ENCODE results near the gene GDPD4. TPM values are rescaled to one million over a fixed set of nuclear protein-coding genes. Genes with fewer than 3 reads are reported as not detected.

Gene GDPD4
- total RNA-seq, 1 donor from 2014 or later, result not detected

DNA sequence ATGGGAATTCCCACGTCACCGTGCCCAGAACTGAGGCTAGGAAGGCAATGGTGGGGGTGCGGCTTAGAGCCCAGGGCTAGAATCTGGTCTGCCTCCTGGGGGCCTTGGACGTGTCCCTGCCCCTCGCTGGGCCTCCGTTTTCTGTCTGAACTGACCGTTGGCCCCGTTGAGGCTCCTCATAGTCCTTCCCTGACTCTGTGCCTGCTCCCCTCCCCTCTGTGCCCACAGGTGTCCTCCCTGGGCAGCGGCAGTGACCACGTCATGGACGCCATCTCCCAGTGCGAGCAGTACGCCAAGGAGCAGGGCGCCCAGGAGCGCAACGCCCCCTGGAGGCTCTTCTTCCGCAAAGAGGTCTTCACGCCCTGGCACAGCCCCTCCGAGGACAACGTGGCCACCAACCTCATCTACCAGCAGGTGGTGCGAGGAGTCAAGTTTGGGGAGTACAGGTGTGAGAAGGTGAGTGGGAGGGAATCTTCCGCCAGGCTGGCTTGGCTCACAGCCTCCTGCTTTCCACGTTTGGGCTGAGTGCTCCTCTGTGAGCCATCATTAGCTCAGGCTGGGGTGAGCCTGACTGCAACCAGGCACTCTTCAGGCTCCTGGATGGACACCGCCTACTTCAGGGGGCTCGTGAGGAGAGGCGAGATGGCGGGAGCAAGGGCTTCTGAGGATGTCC lies 109.5 kb downstream of the GDPD4 start:
- DNase-seq (ENCODE audit: low spot score), result peak; percentile 77

DNA sequence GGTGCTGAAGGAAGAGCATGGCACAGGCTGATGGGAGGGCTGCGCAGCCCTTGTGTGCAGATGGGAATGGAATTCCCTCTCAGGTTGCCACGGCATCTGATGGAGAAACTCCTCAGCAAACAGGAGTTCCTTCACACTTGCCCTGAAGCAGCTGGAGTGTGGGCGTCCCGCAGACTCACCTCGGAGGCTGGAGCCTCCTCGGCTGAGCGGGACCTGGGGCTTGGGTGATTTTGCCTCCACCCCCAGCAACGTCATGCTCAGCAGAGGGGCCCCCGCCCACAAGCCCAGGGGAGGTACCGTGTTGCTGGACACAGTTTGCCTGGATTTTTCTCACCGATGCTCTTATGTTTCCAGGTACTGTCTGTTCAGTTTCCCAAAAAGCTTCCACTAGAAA lies 110.1 kb downstream of the GDPD4 start:
- no peak for DNase-seq (ENCODE audit: low spot score)

DNA sequence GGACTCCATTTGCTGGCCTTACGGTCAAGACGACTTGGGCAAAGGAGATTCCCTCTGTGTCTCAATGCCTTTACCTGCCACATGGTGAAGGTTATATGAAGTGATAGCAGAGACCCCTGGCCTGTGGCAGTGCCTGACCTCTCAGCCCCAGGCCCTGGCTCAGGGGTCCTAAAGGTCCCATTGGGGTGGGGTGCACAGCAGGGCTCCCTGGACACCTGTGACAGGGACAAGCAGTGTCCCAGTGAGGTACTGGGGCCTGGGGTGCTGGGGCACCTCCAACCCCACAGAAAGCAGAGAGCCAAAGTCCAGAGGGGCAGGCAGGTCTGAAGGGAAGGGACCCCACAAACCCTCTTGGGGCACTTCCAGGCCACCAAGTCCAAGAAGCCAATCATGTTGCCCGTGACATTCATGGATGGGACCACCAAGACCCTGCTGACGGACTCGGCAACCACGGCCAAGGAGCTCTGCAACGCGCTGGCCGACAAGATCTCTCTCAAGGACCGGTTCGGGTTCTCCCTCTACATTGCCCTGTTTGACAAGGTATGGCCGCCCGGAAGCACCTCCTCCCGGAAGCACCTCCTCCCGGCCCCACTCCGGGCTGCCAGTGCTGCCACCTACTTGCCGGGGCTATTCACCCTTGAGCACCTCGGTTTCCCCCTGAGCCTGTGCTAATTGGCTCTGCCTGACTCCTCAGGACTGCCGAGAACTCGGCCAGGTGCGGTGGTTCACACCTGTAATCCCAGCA lies 111.0 kb downstream of the GDPD4 start:
- DNase-seq (ENCODE audit: low spot score), result no peak

DNA sequence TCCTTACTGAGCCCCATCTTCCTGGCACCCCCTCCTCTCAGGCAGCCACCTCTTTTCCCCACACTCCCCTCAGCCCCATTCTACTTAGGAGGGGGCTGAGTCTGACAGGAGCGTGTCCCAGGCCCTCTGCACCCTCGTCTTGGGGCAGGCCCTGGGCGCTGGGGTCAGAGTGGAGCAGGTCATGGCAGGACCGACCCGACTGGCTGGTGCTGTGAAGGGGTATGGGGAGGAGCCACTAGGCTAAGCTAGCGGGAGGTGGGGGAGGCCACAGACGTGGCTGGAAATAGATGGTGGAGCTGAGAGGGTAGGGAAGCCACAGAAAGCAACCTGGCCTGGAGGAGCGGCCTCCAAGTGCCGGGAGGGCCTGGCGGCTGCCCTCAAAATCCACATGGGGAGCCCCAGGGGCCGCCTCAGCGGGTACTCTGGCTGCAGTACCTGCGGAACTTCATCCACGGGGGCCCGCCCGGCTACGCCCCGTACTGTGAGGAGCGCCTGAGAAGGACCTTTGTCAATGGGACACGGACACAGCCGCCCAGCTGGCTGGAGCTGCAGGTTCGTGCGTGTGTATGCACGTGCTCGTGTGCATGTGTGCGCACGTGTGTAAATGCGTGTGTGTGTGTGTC lies 111.8 kb downstream of the GDPD4 start:
- no peak for DNase-seq (ENCODE audit: low spot score)

DNA sequence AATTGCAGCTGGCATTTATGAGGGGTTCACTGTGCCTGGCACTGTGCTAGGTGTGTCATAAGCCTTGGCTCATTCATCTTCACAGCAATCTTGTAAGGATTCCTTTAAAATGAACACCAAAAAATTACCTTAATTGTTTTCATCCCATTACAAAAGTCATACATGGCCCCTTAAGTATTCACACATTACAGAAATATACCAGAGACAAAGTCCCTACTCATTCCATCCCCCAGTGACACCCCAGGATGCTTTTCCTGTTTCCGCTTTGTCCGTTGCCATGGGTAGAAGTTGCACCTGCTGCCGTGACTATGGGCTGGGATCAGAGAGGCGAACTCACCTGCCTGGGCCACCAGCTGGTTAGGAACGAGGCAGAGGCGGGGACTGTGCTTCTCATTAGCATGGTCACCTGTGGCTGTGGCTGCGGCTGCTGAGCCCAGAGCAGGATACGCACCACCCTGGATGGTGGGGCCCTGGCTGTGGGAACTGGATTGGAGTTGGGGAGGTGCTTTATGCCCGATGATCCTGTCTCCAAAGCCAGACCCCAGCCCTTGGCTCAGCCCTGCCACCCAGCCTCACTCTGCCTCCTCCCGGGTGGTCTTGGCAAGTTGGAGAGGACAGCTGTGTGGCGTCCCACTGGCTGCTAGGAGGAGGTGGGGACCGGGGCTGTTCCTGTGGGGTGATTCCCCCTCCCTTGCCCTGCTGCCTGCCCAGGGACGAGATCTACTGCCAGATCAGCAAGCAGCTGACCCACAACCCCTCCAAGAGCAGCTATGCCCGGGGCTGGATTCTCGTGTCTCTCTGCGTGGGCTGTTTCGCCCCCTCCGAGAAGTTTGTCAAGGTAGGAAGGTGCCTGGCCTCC lies 112.6 kb downstream of the GDPD4 start:
- no peak for DNase-seq (ENCODE audit: low spot score)

DNA sequence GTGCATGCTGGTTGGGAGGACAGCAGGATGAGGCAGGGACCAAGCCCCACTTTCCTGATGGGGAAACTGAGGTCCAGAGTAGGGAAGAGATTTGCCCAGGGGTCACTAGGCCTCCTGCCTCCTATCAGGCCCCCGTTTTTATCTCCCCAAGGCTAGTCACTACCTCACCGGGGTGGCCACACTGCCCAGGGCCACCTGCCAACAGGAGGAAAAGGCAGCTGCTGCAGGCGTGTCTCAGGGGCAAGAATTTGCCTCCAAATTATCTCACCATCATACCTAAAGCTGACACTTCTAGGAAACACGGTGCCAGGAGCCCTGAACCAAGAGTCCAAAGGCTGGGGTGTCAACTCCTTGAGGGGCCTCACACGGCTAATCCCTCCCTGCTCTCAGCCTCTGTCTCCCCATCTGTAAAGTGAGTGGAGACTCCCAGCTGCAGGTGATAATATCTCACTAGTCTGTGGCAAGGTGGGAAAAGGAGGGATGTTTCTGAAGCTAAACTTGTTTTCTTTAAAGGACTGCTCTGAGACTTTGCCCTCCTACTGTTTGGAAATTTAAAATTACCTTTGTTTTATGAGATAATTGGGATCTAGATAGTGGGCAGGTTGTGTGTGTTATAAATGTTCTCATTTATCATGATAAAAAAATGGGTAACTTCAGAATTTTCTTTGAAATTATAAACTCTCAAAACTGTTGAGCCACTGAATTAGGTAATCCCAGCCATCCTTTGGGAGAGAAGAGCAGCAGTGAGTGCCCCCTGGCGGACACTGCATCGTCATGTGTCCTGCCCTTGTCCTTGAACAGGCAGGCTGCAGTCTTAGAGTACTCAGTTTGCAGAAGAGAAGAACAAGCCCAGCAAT lies 113.5 kb downstream of the GDPD4 start:
- peak; percentile 88 for DNase-seq (ENCODE audit: low spot score)

DNA sequence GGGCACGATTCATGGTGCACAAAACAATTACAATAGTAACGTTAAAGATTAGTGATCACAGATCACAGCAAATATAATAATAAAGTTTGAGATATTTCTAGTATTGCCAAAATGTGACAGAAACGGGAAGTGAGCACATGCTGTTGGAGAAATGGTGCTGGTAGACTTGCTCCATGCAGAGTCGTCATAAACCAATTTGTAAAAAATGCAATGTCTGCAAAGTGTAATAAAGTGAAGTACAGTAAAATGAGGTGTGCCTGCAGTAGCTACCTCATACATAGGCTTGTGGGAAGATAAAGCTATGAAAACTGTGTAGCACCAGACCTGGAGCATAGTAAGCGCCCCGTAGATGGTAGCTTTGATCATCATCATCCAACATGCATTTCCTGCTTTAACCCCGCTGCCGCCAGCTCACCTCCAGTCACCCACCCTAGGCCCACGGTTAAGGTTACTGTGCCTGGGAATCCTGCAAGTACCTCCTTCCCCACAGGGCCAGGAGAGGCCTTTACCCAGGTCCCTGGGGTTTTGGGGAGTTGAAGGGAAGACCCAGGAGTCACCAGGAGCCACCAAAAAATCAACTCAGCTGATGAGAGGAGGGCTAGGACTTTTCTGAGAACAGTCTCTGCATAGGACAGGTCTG lies 114.3 kb downstream of the GDPD4 start:
- no peak for DNase-seq (ENCODE audit: low spot score)

DNA sequence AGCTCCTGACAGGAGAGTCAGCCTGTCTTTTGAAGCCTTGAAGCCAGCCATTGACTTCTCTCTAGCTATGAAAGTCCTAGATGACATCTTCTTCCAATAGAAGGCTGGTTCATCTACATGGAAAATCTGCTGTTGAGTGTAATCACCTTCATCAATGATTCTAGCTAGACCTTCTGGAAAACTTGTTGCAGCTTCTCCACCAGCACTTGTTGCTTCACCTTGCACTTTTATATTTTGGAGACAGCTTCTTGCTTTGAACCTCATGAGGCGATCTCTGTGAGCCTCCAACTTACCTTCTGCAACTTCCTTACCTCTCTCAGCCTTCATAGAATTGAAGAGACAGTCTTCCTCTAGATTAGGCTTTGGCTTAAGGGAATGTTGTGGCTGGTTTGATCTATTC lies 115.2 kb downstream of the GDPD4 start:
- no peak for DNase-seq (ENCODE audit: low spot score)

DNA sequence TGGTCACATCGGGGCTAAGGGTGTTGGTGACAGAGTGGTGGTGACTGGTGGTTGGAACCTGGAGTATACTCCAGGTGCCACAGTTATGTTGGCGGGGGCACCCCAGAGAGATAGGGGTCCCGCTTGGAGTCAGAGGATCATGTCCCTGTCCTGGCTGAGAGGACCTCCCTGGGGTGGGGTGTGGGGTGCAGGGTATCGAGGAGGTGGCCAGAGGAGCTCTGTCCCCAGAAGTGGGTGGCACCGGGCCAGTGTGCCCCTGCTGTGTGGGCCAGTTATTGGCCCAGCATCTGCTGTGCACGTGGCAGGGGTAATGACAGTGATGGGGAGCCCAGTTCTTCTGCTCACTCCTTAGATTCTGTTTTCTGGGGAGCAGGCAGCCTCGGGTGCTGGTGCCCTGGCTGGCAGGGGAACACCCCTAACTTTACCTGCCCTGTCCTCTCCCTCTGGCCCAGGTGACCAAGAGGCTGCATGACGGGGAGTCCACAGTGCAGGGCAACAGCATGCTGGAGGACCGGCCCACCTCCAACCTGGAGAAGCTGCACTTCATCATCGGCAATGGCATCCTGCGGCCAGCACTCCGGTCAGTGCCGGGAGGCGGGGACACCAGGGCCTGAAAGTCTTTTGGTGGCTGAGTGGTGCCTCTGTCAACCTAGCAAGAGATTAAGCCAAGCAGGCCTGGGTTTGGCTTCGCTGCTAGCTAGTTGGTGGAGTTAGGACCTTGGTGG lies 117.2 kb downstream of the GDPD4 start:
- DNase-seq (ENCODE audit: low spot score), result no peak

DNA sequence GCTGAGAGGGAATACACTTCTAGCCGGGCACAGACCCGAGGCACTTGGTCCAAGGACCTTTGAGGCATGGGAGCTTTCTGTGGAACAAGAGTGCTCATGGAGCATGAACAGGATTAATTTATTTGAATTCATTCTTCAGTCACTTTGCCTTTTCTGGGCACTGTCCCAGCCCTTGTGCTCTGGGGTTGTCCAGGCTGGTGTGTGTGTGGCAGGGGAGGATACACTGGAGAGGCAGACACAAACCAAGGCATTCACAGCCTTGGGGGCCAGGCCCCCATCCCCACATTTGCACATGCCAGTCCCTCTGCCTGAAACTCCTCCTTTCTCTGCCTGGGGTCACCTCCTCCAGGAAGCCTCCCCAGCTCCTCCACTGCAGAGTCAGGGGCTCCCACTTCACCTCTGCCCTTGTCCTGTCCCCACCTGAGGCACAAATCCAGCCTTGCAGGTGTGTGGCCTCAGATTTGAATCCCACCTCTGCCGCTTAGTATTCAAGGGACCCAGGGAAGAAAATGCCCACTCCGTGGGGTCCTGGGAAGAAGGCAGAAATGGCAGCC lies 118.0 kb downstream of the GDPD4 start:
- no peak for DNase-seq (ENCODE audit: low spot score)

DNA sequence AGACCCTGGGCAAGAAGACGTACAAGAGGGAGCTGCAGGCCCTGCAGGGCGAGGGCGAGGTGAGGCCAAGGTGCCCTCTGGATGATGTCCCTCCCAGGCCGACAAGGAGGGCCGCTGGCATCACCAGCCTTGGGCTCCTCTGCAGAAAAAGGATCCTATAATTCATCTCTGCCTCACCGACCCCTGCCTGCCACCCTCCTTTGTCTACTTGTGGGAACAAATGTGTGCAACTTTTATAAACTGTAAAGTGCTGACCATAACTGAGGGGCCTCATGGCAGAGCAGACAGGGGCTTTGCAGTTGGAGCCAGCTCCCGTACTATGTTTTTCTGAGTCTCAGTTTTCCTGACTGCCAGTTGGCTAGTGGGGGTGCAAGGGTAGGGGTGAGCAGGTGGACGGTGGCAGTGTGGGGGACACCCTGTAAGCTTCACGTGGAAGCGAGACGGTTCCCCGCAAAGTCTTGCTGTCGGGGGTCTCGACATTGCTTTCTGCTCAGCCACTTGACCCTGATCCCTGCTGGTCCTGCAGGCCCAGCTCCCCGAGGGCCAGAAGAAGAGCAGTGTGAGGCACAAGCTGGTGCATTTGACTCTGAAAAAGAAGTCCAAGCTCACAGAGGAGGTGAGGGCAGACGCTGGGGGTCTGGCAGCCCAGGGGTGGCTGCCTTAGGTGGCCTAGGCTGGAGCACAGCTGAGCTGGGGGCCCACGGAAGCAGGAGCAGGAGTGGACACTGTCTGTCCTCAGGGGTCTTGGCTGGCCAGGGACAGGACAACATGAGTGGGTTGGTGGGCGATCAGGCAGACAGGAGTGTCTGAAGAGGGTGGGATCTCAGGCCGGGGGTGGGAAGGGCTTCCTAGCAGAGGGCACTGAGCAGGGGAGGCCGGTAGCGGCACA lies 118.7 kb downstream of the GDPD4 start:
- DNase-seq (ENCODE audit: low spot score), result no peak

DNA sequence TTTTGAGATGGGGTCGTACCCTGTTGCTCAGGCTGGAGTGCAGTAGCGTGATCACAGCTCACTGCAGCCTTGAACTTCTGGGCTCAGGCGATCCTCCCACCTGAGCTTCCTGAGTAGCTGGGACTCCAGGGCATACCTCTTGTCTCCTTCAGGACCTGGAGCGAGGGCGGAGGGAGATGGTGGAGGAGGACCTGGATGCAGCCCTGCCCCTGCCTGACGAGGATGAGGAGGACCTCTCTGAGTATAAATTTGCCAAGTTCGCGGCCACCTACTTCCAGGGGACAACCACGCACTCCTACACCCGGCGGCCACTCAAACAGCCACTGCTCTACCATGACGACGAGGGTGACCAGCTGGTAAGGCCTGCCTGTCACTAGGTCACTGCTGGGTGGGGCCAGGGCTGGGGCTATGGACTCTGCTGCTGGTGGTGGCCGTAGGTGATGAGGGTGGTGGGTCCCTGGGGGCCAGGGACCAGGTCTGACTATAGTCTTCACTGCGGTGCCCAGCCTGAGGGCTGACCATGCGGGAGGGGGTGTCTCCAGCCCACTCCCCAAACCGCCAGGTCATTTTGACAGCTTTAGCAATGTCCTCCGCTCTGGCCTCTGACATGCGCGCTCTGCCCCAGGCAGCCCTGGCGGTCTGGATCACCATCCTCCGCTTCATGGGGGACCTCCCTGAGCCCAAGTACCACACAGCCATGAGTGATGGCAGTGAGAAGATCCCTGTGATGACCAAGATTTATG lies 119.5 kb downstream of the GDPD4 start:
- DNase-seq (ENCODE audit: low spot score), result no peak

DNA sequence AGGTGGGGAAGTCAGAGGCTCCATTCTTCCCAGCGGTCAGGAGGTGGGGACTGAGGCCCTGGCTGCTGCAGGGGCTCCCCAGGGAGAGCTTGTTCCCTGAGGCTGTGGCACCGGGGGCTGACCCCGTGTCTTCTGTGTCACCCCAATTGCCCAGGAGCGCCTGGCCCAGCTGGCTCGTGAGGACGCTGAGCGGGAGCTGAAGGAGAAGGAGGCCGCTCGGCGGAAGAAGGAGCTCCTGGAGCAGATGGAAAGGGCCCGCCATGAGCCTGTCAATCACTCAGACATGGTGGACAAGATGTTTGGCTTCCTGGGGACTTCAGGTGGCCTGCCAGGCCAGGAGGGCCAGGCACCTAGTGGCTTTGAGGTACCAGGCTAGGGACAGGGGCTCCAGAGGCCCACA lies 120.3 kb downstream of the GDPD4 start:
- DNase-seq (ENCODE audit: low spot score), result no peak

DNA sequence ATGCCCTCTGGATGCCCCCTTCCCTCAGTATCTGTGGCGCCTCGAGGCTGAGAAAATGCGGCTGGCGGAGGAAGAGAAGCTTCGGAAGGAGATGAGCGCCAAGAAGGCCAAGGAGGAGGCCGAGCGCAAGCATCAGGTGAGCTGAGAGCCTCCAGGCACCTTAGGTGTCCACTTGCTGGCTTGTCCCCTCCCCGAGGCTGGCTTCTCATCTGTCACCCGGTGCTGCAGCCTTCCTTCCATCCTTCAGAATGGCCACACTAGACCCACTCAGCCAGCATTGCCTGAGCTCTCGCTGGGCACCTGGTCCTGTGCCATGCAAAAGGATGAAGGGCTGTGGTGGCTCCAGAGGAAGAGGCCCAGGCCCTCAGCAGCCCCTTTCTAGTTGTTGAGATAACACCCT lies 121.1 kb downstream of the GDPD4 start:
- no peak for DNase-seq (ENCODE audit: low spot score)

DNA sequence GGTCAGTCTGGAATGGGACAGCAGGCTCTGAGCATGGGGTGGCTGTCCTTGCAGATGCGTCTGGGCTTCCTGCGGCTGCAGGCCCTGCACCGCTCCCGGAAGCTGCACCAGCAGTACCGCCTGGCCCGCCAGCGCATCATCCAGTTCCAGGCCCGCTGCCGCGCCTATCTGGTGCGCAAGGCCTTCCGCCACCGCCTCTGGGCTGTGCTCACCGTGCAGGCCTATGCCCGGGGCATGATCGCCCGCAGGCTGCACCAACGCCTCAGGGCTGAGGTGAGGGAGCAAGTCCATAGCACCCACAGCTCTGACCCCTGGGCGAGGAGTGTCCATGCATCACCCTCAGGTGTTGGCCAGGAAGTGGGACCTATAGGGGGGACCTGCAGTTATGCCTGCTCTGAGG lies 121.8 kb downstream of the GDPD4 start:
- DNase-seq (ENCODE audit: low spot score), result no peak

DNA sequence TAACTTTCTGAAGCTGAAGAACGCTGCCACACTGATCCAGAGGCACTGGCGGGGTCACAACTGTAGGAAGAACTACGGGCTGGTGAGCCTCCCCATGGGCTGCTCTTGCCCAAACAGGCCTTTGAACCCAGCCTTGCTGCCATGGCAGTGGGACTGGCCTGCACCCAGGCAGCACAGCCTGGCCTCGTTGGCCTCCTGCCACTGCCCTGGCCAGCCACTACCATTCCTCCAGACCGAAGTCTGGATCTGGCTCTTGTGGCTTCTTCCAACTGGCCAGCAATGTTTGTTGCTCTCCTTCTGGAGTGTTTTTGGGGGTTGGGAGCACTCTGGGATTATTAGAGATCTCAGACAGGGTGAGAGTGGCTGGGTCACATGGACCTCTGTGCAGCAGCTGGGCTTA lies 122.4 kb downstream of the GDPD4 start:
- peak; percentile 24 for DNase-seq (ENCODE audit: low spot score)

DNA sequence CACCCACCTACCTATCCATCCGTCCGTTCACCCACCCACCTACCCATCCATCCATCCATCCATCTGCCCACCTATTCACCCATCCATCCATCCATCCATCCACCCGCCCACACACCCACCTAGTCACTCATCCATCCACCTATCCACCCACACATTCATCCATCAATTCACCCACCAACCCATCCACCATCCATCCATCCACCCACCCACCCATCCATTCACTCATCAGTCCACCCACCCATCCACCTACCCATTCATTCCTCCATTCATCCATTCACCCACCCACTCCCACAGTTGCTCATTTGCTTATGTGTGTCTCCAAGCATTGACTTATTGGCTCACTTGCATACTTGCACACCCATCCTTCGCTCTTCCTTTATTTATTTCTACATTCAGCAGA lies 123.3 kb downstream of the GDPD4 start:
- DNase-seq (ENCODE audit: low spot score), result no peak

DNA sequence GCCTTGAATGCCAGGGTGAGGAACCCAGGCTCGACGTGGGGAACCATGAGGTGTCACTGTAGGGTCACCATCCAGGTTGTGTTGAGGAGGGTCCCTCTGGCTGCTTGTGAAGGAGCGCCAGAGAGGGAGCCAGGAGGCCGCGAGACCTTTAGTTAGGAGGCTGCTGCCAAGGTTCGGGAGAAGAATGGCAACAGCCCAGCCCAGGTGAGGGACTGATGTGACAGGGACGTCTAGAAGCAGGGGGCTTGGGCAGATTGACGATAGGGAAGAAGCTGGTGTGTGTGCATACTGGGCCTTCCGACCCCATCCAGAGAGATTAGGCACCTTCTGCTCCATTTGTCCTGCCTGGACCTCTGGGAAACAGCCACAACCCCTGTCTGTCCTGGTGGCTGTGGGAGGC lies 124.5 kb downstream of the GDPD4 start:
- DNase-seq (ENCODE audit: low spot score), result no peak
